Erythroblast (primary cell): ENCODE results near the gene MYO1A.

Experiments
- GATA1 ChIP-seq: IDR thresholded peaks from 2 replicates; pipeline ENCODE4 v1.6.1; 2011; ENCODE audit warnings: low read depth, mild to moderate bottlenecking, control low read depth, low read length, moderate library complexity
- POLR2A ChIP-seq: IDR thresholded peaks from 2 replicates; pipeline ENCODE4 v1.6.1; 2011; ENCODE audit warnings: mild to moderate bottlenecking, low read length

DNA sequence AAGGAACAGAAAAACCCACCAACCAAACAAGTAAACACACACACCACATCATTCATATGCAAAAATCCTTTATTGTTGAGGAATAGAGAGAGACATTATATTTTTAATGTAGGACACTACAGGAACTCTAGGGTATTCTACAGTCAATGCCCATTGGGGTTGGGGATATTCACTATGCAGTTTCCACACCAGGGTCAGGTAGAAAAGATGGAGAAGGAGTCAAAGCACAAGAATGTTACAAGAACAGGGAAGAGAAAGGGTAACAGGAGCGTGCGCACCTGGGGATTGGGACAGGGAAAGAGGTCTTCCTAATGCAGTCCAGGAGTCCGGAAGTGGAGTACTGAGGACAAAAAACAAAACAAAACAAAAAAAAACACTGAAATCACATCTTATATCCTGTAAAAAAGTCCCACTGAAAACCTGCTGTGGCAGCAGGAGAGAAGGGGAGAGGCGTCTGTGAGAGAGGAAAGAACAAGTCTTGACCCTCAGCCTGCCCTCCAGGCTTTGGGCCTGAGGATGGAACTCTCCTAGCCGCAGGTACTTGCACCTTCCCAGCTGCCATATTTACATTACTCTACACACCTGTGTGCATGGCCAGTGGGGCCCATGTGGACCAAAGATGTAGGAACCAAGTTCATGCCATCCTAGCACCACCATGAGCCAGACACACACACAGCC is 39.8 kb downstream of the MYO1A start:
- TF ChIP-seq POLR2A, result no peak
- no peak for TF ChIP-seq GATA1
